ENCODE measurements around the gene GNPDA1.

DNA sequence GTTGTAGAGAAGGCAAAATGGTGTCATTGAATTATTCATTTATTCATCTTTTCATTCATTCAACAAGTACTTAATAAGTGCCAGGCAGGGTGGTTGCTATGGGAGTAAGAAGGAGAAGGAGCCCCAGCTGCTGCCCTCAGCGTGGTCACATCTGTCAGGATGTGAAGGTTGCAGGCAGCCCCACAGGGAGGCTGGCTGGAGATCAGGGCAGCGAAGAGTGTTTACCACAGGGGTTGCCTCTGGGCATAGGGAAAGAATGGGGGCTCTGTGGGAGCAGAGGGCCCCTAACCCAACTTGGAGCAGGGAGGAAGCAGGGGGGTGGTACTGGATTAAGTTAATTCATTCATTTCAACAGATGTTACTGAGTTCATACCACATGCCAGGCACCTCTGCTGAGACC is 60.8 kb downstream of the GNPDA1 start:
- TF ChIP-seq, protein P1, sequence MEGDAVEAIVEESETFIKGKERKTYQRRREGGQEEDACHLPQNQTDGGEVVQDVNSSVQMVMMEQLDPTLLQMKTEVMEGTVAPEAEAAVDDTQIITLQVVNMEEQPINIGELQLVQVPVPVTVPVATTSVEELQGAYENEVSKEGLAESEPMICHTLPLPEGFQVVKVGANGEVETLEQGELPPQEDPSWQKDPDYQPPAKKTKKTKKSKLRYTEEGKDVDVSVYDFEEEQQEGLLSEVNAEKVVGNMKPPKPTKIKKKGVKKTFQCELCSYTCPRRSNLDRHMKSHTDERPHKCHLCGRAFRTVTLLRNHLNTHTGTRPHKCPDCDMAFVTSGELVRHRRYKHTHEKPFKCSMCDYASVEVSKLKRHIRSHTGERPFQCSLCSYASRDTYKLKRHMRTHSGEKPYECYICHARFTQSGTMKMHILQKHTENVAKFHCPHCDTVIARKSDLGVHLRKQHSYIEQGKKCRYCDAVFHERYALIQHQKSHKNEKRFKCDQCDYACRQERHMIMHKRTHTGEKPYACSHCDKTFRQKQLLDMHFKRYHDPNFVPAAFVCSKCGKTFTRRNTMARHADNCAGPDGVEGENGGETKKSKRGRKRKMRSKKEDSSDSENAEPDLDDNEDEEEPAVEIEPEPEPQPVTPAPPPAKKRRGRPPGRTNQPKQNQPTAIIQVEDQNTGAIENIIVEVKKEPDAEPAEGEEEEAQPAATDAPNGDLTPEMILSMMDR (IDR thresholded peaks at IDR 0.05 in 4 of 5, conservative IDR thresholded peaks at IDR 0.05 in 1 of 5) = no peak
- TF ChIP-seq POLR2A (IDR thresholded peaks at IDR 0.05) = no peak

All from gastrocnemius medialis (tissue), 4 donors.